ENCODE measurements around the gene ZNF488. TPM values are rescaled to one million over a fixed set of nuclear protein-coding genes. Genes with fewer than 3 reads are reported as not detected.

Gene ZNF488
- total RNA-seq, 4 donors from 2014 or later = 0.59 to 1.1 (median 1.0) TPM; not detected in 1

GRCh38 chr10:47358457-47358856 is 25.6 kb downstream of the ZNF488 start:
- Histone ChIP-seq H3K9me3 (no peaks in the 10 kb centered on the region), H3K27me3 (no peaks in the 10 kb centered on the region), H3K27ac (no peak overlapping the region), H3K4me1 (no peaks in the 10 kb centered on the region), H3K4me3 (no peak overlapping the region), H3K36me3 (no peaks in the 10 kb centered on the region)
- 86 to 97% methylated on average over 2 of the region's 3 CpGs for WGBS, 2 donors
- no peak for TF ChIP-seq POLR2A (IDR thresholded peaks at IDR 0.05)
- no peak for TF ChIP-seq EP300 (IDR thresholded peaks at IDR 0.05)
- TF ChIP-seq CTCF (IDR thresholded peaks at IDR 0.05) = no peak
- DNase-seq (ENCODE audit: low spot score in 2 of 2) = no peak

- WGBS, 2 donors = 92 to 97% methylated on average over 3 of the region's 3 CpGs
These were observed 26.2 kb downstream of the ZNF488 start for GRCh38 chr10:47357911-47358310.

GRCh38 chr10:47357131-47357582 is 26.9 kb downstream of the ZNF488 start:
- Histone ChIP-seq H3K27ac (no peak overlapping the region), H3K4me1 (no peaks in the 10 kb centered on the region), H3K4me3 (no peak overlapping the region), H3K36me3 (no peaks in the 10 kb centered on the region), H3K27me3 (no peaks in the 10 kb centered on the region), H3K9me3 (no peaks in the 10 kb centered on the region)
- no peak for DNase-seq (ENCODE audit: low spot score in 2 of 2)
- 95 to 98% methylated on average over 5 to 12 of the region's 12 CpGs for WGBS, 2 donors
- TF ChIP-seq EP300 (IDR thresholded peaks at IDR 0.05) (no peak), POLR2A (IDR thresholded peaks at IDR 0.05) (no peak), CTCF (IDR thresholded peaks at IDR 0.05) (no peak)

More at GRCh38 chr10:47357911-47358310, 26.2 kb downstream of the ZNF488 start:
- TF ChIP-seq POLR2A (IDR thresholded peaks at IDR 0.05) (no peak), CTCF (IDR thresholded peaks at IDR 0.05) (no peak), EP300 (IDR thresholded peaks at IDR 0.05) (no peak)
- Histone ChIP-seq H3K27ac (no peak overlapping the region), H3K27me3 (no peaks in the 10 kb centered on the region), H3K4me3 (no peak overlapping the region), H3K36me3 (no peaks in the 10 kb centered on the region), H3K9me3 (no peaks in the 10 kb centered on the region), H3K4me1 (no peaks in the 10 kb centered on the region)
- DNase-seq (ENCODE audit: low spot score in 2 of 2) = no peak

- Histone ChIP-seq H3K27ac (no peak overlapping the region), H3K27me3 (no peaks in the 10 kb centered on the region), H3K4me1 (no peaks in the 10 kb centered on the region), H3K9me3 (no peaks in the 10 kb centered on the region), H3K4me3 (no peak overlapping the region), H3K36me3 (no peaks in the 10 kb centered on the region)
- TF ChIP-seq CTCF (IDR thresholded peaks at IDR 0.05) (no peak), POLR2A (IDR thresholded peaks at IDR 0.05) (no peak), EP300 (IDR thresholded peaks at IDR 0.05) (no peak)
- WGBS, 2 donors = 80 to 88% methylated on average over 5 of the region's 5 CpGs
- no peak for DNase-seq (ENCODE audit: low spot score in 2 of 2)
These were observed 27.4 kb downstream of the ZNF488 start for GRCh38 chr10:47356708-47357107.

- WGBS, 2 donors = 93 to 96% methylated on average over 1 of the region's 1 CpG
- H3K27me3 ChIP-seq = no peaks in the 10 kb centered on the region
- H3K4me3 ChIP-seq = no peak overlapping the region
- no peaks in the 10 kb centered on the region for H3K9me3 ChIP-seq
- no peak for DNase-seq (ENCODE audit: low spot score in 2 of 2)
- H3K27ac ChIP-seq = no peak overlapping the region
- H3K4me1 ChIP-seq = no peaks in the 10 kb centered on the region
- no peaks in the 10 kb centered on the region for H3K36me3 ChIP-seq
- TF ChIP-seq EP300 (IDR thresholded peaks at IDR 0.05) (no peak), POLR2A (IDR thresholded peaks at IDR 0.05) (no peak), CTCF (IDR thresholded peaks at IDR 0.05) (no peak)
These were observed 29.2 kb downstream of the ZNF488 start for GRCh38 chr10:47354900-47355299.

All from tibial nerve (tissue), 4 donors.